ENCODE results near the gene CA14. TPM values are rescaled to one million over a fixed set of nuclear protein-coding genes. Genes with fewer than 3 reads are reported as not detected.

CA14 gene
- polyA plus RNA-seq, 1 of the 3 experiments (the other 2 are of a cell fraction): 0.08 TPM

GRCh38 chr1:150311762-150312161 lies 54.2 kb downstream of the CA14 start:
- H3K27ac ChIP-seq (ENCODE audit: low read depth in 2 of 2, low read length in 1 of 2): no peak overlapping the region
- H3K4me1 ChIP-seq (ENCODE audit: control insufficient read depth in 1 of 2, insufficient read depth in 2 of 2, low read depth in 1 of 2, low read length in 1 of 2): no peaks in the 10 kb centered on the region; a peak in 1 of 4 replicates
- no peak overlapping the region for H2AFZ ChIP-seq (ENCODE audit: low read depth)
- WGBS (ENCODE audit: low lambda C conversion rate): 79% methylated on average over 2 of the region's 2 CpGs
- H3K27me3 ChIP-seq (ENCODE audit: insufficient read depth): no peaks in the 10 kb centered on the region
- H4K20me1 ChIP-seq (ENCODE audit: insufficient read depth): no peaks in the 10 kb centered on the region
- no peak overlapping the region for H3K4me3 ChIP-seq (ENCODE audit: low read depth in 2 of 2, low read length in 1 of 2)
- no peak overlapping the region for H3K4me2 ChIP-seq
- no peak for DNase-seq
- TF ChIP-seq GATA2 (CRISPR knock-in tag; IDR thresholded peaks at IDR 0.05) (no peak), TEAD4 (IDR thresholded peaks at IDR 0.05; ENCODE audit: borderline replicate concordance, insufficient read depth) (no peak), ZBTB33 (IDR thresholded peaks at IDR 0.05; ENCODE audit: borderline replicate concordance, low read depth) (no peak), RFX5 (IDR thresholded peaks at IDR 0.05; ENCODE audit: low read length) (no peak), RCOR1 (IDR thresholded peaks at IDR 0.05; ENCODE audit: low read length) (no peak), EP300 (IDR thresholded peaks at IDR 0.05; ENCODE audit: borderline replicate concordance in 1 of 2, low read depth in 1 of 2, low read length in 1 of 2) (no peak)
- TF ChIP-seq, protein P1, sequence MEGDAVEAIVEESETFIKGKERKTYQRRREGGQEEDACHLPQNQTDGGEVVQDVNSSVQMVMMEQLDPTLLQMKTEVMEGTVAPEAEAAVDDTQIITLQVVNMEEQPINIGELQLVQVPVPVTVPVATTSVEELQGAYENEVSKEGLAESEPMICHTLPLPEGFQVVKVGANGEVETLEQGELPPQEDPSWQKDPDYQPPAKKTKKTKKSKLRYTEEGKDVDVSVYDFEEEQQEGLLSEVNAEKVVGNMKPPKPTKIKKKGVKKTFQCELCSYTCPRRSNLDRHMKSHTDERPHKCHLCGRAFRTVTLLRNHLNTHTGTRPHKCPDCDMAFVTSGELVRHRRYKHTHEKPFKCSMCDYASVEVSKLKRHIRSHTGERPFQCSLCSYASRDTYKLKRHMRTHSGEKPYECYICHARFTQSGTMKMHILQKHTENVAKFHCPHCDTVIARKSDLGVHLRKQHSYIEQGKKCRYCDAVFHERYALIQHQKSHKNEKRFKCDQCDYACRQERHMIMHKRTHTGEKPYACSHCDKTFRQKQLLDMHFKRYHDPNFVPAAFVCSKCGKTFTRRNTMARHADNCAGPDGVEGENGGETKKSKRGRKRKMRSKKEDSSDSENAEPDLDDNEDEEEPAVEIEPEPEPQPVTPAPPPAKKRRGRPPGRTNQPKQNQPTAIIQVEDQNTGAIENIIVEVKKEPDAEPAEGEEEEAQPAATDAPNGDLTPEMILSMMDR (IDR thresholded peaks at IDR 0.05): no peak
- TF ChIP-seq, protein P2, sequence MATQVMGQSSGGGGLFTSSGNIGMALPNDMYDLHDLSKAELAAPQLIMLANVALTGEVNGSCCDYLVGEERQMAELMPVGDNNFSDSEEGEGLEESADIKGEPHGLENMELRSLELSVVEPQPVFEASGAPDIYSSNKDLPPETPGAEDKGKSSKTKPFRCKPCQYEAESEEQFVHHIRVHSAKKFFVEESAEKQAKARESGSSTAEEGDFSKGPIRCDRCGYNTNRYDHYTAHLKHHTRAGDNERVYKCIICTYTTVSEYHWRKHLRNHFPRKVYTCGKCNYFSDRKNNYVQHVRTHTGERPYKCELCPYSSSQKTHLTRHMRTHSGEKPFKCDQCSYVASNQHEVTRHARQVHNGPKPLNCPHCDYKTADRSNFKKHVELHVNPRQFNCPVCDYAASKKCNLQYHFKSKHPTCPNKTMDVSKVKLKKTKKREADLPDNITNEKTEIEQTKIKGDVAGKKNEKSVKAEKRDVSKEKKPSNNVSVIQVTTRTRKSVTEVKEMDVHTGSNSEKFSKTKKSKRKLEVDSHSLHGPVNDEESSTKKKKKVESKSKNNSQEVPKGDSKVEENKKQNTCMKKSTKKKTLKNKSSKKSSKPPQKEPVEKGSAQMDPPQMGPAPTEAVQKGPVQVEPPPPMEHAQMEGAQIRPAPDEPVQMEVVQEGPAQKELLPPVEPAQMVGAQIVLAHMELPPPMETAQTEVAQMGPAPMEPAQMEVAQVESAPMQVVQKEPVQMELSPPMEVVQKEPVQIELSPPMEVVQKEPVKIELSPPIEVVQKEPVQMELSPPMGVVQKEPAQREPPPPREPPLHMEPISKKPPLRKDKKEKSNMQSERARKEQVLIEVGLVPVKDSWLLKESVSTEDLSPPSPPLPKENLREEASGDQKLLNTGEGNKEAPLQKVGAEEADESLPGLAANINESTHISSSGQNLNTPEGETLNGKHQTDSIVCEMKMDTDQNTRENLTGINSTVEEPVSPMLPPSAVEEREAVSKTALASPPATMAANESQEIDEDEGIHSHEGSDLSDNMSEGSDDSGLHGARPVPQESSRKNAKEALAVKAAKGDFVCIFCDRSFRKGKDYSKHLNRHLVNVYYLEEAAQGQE (IDR thresholded peaks at IDR 0.05; ENCODE audit: low read depth, low read length): no peak
- H3K9me2 ChIP-seq: no peaks in the 10 kb centered on the region
- no peaks in the 10 kb centered on the region for H3K9me3 ChIP-seq
- ChIA-PET POLR2A (interaction anchor here (0.6 to 0.9 kb wide), 2 partner anchors 12 to 694 kb away, joined by 3 to 5 read pairs; no protein-coding TSS in a partner anchor), CTCF (interaction anchor here (0.9 to 1.0 kb wide), 2 partner anchors 16 to 30 kb away, joined by 3 to 4 read pairs; no protein-coding TSS in a partner anchor)
- no peak overlapping the region for H3K9ac ChIP-seq
- no peaks in the 10 kb centered on the region for H3K79me2 ChIP-seq (ENCODE audit: insufficient read depth)
- H3K36me3 ChIP-seq (replicated peaks in 1 of 2; ENCODE audit: control insufficient read depth in 1 of 2, insufficient read depth in 2 of 2, low read length in 1 of 2): peaks cover 9 to 11% of the 10 kb centered on the region in 2 experiments
- H3F3A ChIP-seq (replicated peaks; ENCODE audit: insufficient read depth): peaks cover 17% of the 10 kb centered on the region

Small RNAs within 50 kb of the gene (small RNA-seq; reads per million reads assigned to genes)
- gene RN7SL480P: 0 reads per million in 7 experiments
- gene RNU2-17P: 0 to 14.5 (median 2.4) reads per million in 7 experiments

Other genes starting within 250 kb of the CA14 start
- gene OTUD7B, start 247.0 kb upstream of the CA14 start, polyA plus RNA-seq (2012; rRNA removed): 4.2 and 5.8 TPM in 2 replicates
- 31.5 and 48.7 TPM in 2 replicates for gene VPS45, start 190.0 kb upstream of the CA14 start, polyA plus RNA-seq (2012; rRNA removed)
- 27.8 and 33.5 TPM in 2 replicates for gene PLEKHO1, start 107.9 kb upstream of the CA14 start, polyA plus RNA-seq (2012; rRNA removed)
- gene ANP32E, start 21.7 kb upstream of the CA14 start, polyA plus RNA-seq (2012; rRNA removed): 8.2 and 8.7 TPM in 2 replicates
- gene APH1A, start 11.2 kb downstream of the CA14 start, polyA plus RNA-seq (2012; rRNA removed): 175 and 232 TPM in 2 replicates
- gene C1orf54, start 15.0 kb downstream of the CA14 start, polyA plus RNA-seq (2012; rRNA removed): 18.0 and 25.7 TPM in 2 replicates
- 3.2 and 4.4 TPM in 2 replicates for gene CIART, start 24.8 kb downstream of the CA14 start, polyA plus RNA-seq (2012; rRNA removed)
- gene MRPS21, start 36.1 kb downstream of the CA14 start, polyA plus RNA-seq (2012; rRNA removed): 136 and 173 TPM in 2 replicates
- 27.2 and 38.2 TPM in 2 replicates for gene PRPF3, start 63.8 kb downstream of the CA14 start, polyA plus RNA-seq (2012; rRNA removed)
- 9.2 and 10.3 TPM in 2 replicates for gene RPRD2, start 106.4 kb downstream of the CA14 start, polyA plus RNA-seq (2012; rRNA removed)
- gene TARS2, start 229.6 kb downstream of the CA14 start, polyA plus RNA-seq (2012; rRNA removed): 22.2 and 22.7 TPM in 2 replicates